IPS DF 4.7 (cell line): ENCODE results near the gene SFMBT1.

ENCODE experiments used
- DNase-seq: peaks from one replicate; pipeline ENCODE4 v3.0.0-alpha.2; 2013; ENCODE audit warnings: low spot score; ENCODE audit errors: extremely low read depth

Gene SFMBT1

GRCh38 chr3:52856666-52857065 is 189.2 kb downstream of the SFMBT1 start:
- no peak for DNase-seq

- DNase-seq = no peak
Measured at GRCh38 chr3:52854013-52854412, 191.9 kb downstream of the SFMBT1 start.
